Thoracic aorta (tissue), 2 donors: ENCODE data around the gene UVRAG. TPM values are rescaled to one million over a fixed set of nuclear protein-coding genes. Genes with fewer than 3 reads are reported as not detected.
"Not testable (repeated sequence)": the region's sequence is repeated elsewhere in the genome, so short reads cannot be mapped to it uniquely, and the experiment has no call there.

Experiments
- ATAC-seq: fragments of 150-250 bp; one replicate; pipeline ENCODE4 v1.8.0; 2017; ENCODE audit warnings: low read depth; ENCODE audit not compliant: insufficient number of reproducible peaks, low FRiP score
- DNase-seq: peaks from one replicate; pipeline ENCODE4 v3.0.0-alpha.2; 2020; ENCODE audit warnings: low spot score
- H3K27ac ChIP-seq, 2 donors: fragments of 200-600 bp; sonication (generic); 1 replicate in 1 of 2; 2 replicates in 1 of 2; pipeline ENCODE4 v1.5.1; 2016; ENCODE audit warnings: mild to moderate bottlenecking in 2 of 2, moderate library complexity in 2 of 2
- H3K27me3 ChIP-seq: fragments of 200-600 bp; sonication (generic); replicated peaks from 2 replicates; pipeline ENCODE4 v1.6.0; 2016; ENCODE audit warnings: mild to moderate bottlenecking; ENCODE audit not compliant: insufficient read depth
- H3K36me3 ChIP-seq: fragments of 200-600 bp; sonication (generic); one replicate; pipeline ENCODE4 v1.5.1; 2016
- H3K4me1 ChIP-seq, 2 donors: fragments of 200-600 bp; sonication (generic); 1 replicate in 1 of 2; 2 replicates in 1 of 2; pipeline versions ENCODE4 v1.5.1 to v1.6.0; 2016; ENCODE audit warnings: low read depth in 2 of 2, mild to moderate bottlenecking in 1 of 2; ENCODE audit not compliant: control insufficient read depth in 1 of 2
- H3K4me3 ChIP-seq: fragments of 200-600 bp; sonication (generic); 2 replicates; pipeline ENCODE4 v1.5.1; 2016; ENCODE audit warnings: mild to moderate bottlenecking
- H3K9me3 ChIP-seq: fragments of 200-600 bp; sonication (generic); 2 replicates; pipeline ENCODE4 v1.5.1; 2016
- CTCF ChIP-seq: fragments of 200-600 bp; sonication (generic); IDR thresholded peaks from one replicate; pipeline ENCODE4 v1.5.1; 2019; ENCODE audit warnings: antibody characterized with exemption
- total RNA-seq, 2 donors: library from RNA; depleted of rRNA; stranded (reverse); fragments of >200 nt; gene quantifications; one replicate each; pipeline versions ENCODE4 v1.1.0 to v1.2.3, GENCODE V29; 2016

Gene UVRAG
- total RNA-seq, 2 donors from 2014 or later, result 20.4 to 27.7 TPM

- H3K27ac ChIP-seq, result no peak overlapping the region
- no peaks in the 10 kb centered on the region for H3K27me3 ChIP-seq
- H3K36me3 ChIP-seq, result no peaks in the 10 kb centered on the region
- no peaks in the 10 kb centered on the region for H3K4me1 ChIP-seq
- ATAC-seq, result no peak
- H3K9me3 ChIP-seq, result no peaks in the 10 kb centered on the region
- no peak for TF ChIP-seq CTCF
- H3K4me3 ChIP-seq, result no peak overlapping the region
- DNase-seq, result no peak
These were observed 241.9 kb downstream of the UVRAG start for GRCh38 chr11:76056876-76057275.

GRCh38 chr11:76060475-76061036 is 245.5 kb downstream of the UVRAG start:
- not testable (repeated sequence) for H3K27me3 ChIP-seq, H3K9me3 ChIP-seq, H3K36me3 ChIP-seq, H3K4me3 ChIP-seq, DNase-seq, H3K4me1 ChIP-seq, H3K27ac ChIP-seq, ATAC-seq

GRCh38 chr11:76062733-76063132 is 247.7 kb downstream of the UVRAG start:
- no peaks in the 10 kb centered on the region for H3K4me1 ChIP-seq
- DNase-seq (no peak), ATAC-seq (no peak)
- no peak overlapping the region for H3K4me3 ChIP-seq
- no peaks in the 10 kb centered on the region for H3K9me3 ChIP-seq
- no peaks in the 10 kb centered on the region for H3K27me3 ChIP-seq
- H3K36me3 ChIP-seq, result peaks cover 4% of the 10 kb centered on the region
- H3K27ac ChIP-seq, result no peak overlapping the region
- TF ChIP-seq CTCF, result no peak

- peaks cover 4% of the 10 kb centered on the region for H3K36me3 ChIP-seq
- H3K9me3 ChIP-seq, result no peaks in the 10 kb centered on the region
- ATAC-seq (no peak), DNase-seq (no peak)
- H3K27me3 ChIP-seq, result no peaks in the 10 kb centered on the region
- H3K4me3 ChIP-seq, result no peak overlapping the region
- H3K4me1 ChIP-seq, result no peaks in the 10 kb centered on the region
- H3K27ac ChIP-seq, result no peak overlapping the region
- no peak for TF ChIP-seq CTCF
These were observed 249.2 kb downstream of the UVRAG start for GRCh38 chr11:76064192-76064591.

- H3K4me3 ChIP-seq, result no peak overlapping the region
- DNase-seq (no peak), ATAC-seq (no peak)
- no peak overlapping the region for H3K27ac ChIP-seq
- no peaks in the 10 kb centered on the region for H3K4me1 ChIP-seq
- TF ChIP-seq CTCF, result no peak
- H3K36me3 ChIP-seq, result peaks cover 4% of the 10 kb centered on the region
- no peaks in the 10 kb centered on the region for H3K9me3 ChIP-seq
- H3K27me3 ChIP-seq, result no peaks in the 10 kb centered on the region
These were observed 252.1 kb downstream of the UVRAG start for GRCh38 chr11:76067099-76067498.

GRCh38 chr11:76069001-76069400 is 254.0 kb downstream of the UVRAG start:
- no peaks in the 10 kb centered on the region for H3K27me3 ChIP-seq
- no peak for ATAC-seq

More at GRCh38 chr11:76069001-76069400, 254.0 kb downstream of the UVRAG start:
- Histone ChIP-seq H3K4me1 (peaks cover under 1 to 14% of the 10 kb centered on the region in 2 donors), H3K4me3 (no peak overlapping the region), H3K9me3 (no peaks in the 10 kb centered on the region), H3K36me3 (peaks cover 4% of the 10 kb centered on the region), H3K27ac (no peak overlapping the region)
- no peak for DNase-seq
- no peak for TF ChIP-seq CTCF
